Measurements from ENCODE around the gene PRKCE. TPM values are rescaled to one million over a fixed set of nuclear protein-coding genes. Genes with fewer than 3 reads are reported as not detected.

PRKCE gene
- total RNA-seq, 2 experiments from 2014 or later: 6.1 to 8.0 TPM

DNA sequence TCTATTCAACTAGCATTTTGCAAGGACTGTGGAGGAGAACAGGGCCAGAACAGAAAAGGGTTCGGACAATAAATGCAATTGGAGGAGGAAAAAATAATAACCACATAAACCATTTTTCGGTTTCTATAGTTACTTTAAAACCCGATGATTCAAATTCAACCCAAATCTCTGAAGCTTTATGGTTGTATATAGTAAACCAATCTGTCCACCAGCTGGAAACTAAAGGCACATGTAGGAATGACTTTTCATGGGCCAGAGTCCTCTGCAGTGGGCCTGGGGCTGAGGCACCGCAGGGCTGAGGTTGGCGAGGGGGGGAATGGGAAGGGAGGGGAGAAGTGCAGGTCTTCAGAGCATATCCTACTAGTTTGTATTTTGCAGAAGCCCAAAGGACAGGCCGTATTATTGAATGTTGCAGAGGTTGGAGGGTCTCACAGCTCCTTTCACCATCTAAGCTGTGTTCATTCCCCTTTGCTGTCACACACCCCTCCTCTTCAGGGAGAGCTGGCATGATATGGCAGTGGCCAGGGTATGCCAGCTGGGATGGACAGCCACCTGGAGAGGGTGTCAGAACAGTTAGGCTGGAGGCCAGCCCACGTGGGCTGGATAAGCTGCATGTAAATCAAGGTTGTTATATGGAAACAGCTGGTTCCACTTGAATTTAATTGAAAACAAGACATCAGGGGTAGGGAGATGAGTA is 267.1 kb downstream of the PRKCE start:
- no peak for DNase-seq
- Mint-ChIP-seq H3K4me1 (peaks cover 5% of the 10 kb centered on the region), H3K36me3 (no peaks in the 10 kb centered on the region), H3K4me3 (no peak overlapping the region), H3K9me3 (no peaks in the 10 kb centered on the region), H3K27ac (no peak overlapping the region), H3K27me3 (no peaks in the 10 kb centered on the region)

DNA sequence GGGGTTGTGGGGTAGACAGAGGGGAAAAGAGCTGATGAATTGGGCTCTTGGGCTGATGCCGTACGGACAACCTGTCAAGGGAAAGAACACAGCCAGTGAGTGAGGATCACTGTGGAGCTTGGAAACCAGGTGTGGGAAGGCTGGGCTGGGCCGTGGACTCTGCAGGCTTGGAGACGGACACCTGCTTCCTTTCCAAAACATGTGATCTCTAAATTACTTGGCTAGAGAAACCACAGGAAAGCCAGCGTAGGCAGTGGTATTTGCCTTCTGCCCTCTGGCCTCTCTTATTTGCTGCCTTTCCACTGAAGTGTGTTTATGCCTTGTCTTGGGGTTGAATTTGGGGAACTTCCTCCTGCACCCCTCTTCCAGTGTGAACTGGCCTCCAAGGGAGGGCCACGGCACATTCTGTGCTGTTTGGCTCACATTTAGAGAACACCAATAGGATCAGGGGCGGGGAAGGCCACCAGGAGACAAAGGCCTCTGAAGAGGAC is 267.7 kb downstream of the PRKCE start:
- no peaks in the 10 kb centered on the region for H3K9me3 Mint-ChIP-seq
- no peak overlapping the region for H3K4me3 Mint-ChIP-seq
- H3K27ac Mint-ChIP-seq: no peak overlapping the region
- DNase-seq: no peak
- H3K27me3 Mint-ChIP-seq: no peaks in the 10 kb centered on the region
- H3K36me3 Mint-ChIP-seq: no peaks in the 10 kb centered on the region
- peaks cover 5% of the 10 kb centered on the region for H3K4me1 Mint-ChIP-seq

DNA sequence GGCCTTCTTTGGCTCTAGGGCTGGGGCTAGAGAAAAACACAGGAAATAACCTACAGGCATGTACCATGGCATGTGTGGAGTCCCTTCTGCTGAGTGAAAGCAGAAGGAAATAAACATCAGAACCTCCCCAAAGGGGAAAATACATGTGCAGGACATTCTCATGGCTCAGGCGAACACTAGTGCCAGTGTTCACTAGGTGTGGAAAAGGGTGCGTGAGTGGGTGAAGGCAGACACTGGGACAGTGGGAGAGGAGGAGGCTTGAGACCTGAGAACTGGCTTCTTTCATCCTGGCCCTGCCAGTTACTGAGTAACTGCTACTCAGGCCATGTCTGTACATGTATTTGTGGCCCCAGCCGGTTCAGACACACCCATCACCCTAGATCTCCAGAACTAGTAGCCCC is 268.2 kb downstream of the PRKCE start:
- H3K27ac Mint-ChIP-seq: no peak overlapping the region
- H3K9me3 Mint-ChIP-seq: no peaks in the 10 kb centered on the region
- H3K27me3 Mint-ChIP-seq: no peaks in the 10 kb centered on the region
- peaks cover 5% of the 10 kb centered on the region for H3K4me1 Mint-ChIP-seq
- H3K4me3 Mint-ChIP-seq: no peak overlapping the region
- no peaks in the 10 kb centered on the region for H3K36me3 Mint-ChIP-seq
- no peak for DNase-seq

DNA sequence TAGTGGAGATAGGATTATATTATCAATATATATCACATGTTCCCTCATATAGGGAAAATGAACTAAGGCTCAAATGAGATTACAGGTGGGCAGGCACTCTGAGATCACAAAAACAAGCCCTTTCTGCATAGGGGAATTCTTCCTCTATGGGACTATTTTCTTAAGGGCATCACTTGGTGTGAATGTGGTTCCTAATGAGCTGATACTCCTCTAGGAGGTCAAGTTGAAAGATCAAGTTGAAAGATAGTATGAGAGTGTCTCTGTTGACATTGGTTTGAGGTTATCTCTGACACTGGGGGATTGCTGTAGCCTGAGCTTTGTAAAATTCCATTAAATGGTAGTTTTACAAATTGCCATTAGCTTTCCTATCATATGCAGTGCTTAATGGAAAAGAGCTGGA is 270.4 kb downstream of the PRKCE start:
- Mint-ChIP-seq H3K27ac (no peak overlapping the region), H3K4me1 (peaks cover 5% of the 10 kb centered on the region), H3K9me3 (no peaks in the 10 kb centered on the region), H3K4me3 (no peak overlapping the region), H3K36me3 (no peaks in the 10 kb centered on the region), H3K27me3 (no peaks in the 10 kb centered on the region)
- no peak for DNase-seq

DNA sequence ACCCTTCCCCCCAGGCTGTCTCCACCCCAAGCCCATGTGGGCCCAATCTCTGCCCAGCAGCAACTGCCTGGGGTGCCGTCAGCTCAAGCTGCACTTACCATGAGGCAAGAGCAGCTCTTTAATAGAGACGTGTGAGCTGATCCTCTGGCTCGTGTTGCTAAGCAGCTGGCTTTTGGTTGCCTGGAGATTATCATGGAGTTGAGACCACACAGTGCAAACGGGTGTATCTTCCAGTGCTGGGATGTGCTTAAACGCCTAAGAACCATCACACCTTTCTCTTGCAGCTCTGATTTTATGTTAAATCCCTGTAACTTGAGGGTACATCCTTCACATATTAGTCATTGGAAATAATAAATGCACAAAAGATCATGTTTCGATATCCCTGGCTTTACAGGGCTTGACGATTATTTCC is 271.1 kb downstream of the PRKCE start:
- Mint-ChIP-seq H3K27ac (no peak overlapping the region), H3K36me3 (no peaks in the 10 kb centered on the region), H3K4me1 (peaks cover 5% of the 10 kb centered on the region), H3K4me3 (no peak overlapping the region), H3K9me3 (no peaks in the 10 kb centered on the region), H3K27me3 (no peaks in the 10 kb centered on the region)
- DNase-seq: no peak

DNA sequence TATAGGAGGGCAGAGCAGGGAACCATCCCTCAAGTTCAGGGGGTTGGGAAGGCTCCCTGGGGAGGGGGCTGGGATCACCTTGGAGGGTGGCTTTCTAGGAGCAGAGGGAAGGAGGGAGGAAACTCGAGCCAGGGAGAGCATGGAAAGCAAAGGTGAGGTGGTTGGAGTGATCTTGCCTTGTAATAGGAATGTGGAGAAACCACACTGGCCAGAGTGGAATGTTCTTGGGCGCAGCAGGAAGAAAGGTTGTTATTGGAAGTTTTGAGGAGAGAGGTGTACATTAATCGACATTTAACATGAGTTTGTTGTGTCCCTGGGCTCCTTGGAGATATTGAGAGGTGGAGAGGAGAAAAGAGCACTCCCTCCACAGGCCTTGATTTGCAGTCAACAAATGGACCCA is 272.2 kb downstream of the PRKCE start:
- Mint-ChIP-seq H3K36me3 (no peaks in the 10 kb centered on the region), H3K4me3 (no peak overlapping the region), H3K27me3 (no peaks in the 10 kb centered on the region), H3K9me3 (no peaks in the 10 kb centered on the region), H3K4me1 (peaks cover 5% of the 10 kb centered on the region), H3K27ac (no peak overlapping the region)
- no peak for DNase-seq

DNA sequence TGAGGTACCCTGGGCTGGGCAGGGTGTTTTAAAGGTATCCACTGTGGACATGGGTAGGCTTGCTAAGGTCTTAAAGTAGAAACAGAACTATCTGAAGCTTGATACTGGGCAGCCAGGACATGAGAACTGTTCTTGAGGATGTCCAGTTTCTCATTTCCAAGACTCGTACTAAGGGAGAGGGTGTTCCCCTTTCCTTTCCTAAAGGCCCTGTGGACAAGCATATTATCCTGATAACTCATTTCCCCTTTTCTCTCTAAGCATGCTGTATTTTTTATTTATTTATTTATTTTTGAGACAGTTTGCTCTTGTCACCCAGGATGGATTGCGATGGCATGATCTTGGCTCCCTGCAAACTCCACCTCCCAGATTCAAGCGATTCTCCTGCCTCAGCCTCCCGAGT is 273.6 kb downstream of the PRKCE start:
- no peaks in the 10 kb centered on the region for H3K36me3 Mint-ChIP-seq
- H3K4me1 Mint-ChIP-seq: no peaks in the 10 kb centered on the region
- no peak overlapping the region for H3K27ac Mint-ChIP-seq
- no peaks in the 10 kb centered on the region for H3K27me3 Mint-ChIP-seq
- H3K4me3 Mint-ChIP-seq: no peak overlapping the region
- DNase-seq: no peak
- no peaks in the 10 kb centered on the region for H3K9me3 Mint-ChIP-seq

DNA sequence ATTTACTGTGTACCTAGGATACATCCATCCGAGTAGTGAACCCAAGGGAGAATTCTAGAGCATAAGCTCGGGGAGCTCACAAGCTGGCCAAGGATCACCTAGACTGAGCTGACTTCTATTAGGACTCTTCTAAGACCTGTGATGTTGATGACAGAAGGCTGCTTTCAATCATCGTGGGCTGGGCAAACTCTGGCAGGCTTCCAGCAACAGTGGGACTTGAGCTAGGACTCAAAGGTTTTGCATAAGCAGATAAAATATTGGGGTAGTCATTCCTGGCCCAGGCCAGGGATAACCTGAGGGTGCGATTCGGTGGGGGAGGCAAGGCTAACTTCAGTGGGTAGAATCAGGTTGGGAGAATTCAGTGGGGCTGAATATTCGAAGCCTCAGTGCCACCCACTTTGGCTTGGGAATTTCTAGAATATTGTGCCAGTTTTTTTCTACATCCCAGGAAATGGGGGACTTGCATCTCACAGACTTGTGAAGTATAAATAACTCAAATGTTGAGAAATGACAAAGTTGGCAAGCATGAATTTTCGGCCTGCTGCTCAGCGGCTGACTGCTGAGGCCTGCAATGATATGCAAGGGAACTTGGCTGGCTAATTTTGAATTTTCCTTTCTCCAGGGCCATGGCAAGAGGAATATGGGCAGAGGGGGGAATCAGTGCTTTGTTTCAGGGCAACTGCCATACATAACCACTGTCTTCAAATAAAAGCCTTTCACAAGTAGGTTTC is 274.3 kb downstream of the PRKCE start:
- Mint-ChIP-seq H3K27ac (no peak overlapping the region), H3K4me1 (no peaks in the 10 kb centered on the region), H3K27me3 (no peaks in the 10 kb centered on the region), H3K4me3 (no peak overlapping the region), H3K9me3 (no peaks in the 10 kb centered on the region), H3K36me3 (no peaks in the 10 kb centered on the region)
- DNase-seq: no peak

DNA sequence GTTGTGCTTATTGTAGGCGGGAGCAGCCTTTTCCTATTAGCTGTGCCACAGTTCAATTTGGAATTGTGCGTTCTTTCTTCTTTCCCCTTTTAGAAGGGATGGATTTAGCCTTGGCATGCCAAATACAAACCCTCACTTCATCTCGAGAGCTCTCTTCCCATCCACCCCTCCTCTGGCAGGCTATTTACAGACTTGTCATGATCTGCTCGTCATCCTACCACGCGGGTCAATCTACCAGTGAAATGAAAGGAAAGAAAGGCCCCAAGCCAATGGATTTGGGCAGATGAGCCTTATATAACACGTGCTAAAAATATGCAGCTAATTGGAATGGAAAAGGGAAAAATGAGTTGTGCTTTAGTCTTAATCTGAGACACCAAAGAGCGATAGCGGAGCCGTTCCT is 277.5 kb downstream of the PRKCE start:
- no peaks in the 10 kb centered on the region for H3K27me3 Mint-ChIP-seq
- H3K4me1 Mint-ChIP-seq: no peaks in the 10 kb centered on the region
- H3K27ac Mint-ChIP-seq: no peak overlapping the region
- no peaks in the 10 kb centered on the region for H3K9me3 Mint-ChIP-seq
- no peak overlapping the region for H3K4me3 Mint-ChIP-seq
- no peak for DNase-seq
- no peaks in the 10 kb centered on the region for H3K36me3 Mint-ChIP-seq

DNA sequence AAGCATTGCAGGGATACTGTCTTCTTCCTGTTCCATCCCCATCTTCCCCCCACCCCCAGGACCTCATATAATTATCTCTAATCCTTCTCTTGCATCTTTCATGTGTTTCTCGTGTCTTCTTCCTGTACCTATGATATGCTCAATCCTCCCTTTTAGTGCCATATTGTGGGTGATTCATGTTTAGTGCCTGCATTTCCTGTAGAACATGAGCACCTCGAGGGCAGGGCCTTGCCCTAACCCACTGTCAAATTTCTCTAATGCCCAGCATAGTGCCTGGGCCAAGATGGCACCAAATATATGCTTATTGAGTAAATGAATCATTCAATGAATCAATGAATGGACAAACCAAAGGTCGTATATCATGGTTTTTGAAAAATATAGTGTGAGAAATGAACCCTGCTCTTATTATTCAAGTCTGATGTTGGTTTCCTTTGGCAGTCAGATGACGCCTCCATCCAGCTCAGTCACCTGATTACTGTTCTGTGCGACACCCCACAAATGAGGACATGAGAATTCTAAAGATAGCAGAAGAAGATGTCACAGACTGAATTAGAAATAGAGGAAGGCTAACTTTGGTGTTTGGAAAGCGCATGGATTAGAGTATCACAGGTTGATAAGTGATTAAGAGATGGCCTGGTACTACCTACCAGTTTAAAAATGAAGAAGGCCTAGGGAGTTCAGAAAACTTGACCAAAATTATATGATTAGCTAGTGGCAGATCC is 278.4 kb downstream of the PRKCE start:
- H3K27ac Mint-ChIP-seq: no peak overlapping the region

DNA sequence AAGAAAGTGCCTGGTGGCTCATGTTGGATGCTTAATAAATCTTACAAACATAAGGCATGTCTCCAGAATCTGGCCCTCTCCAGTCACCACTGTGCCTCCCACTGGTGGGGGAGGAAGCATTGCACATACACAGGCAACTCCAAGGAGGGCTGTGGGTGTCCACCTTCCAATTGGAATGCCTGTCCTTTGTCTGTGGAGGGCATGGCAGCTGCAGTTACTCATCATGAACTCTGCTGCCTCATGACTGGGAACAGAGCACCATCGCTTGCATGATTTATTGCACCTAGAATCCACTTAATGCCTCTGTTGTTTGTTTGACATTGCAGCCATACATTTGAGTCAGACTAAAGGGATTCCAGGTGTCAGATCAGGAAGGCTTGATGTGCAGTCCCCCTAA is 278.9 kb downstream of the PRKCE start:
- H3K4me3 Mint-ChIP-seq: no peak overlapping the region
- no peak for DNase-seq
- H3K27me3 Mint-ChIP-seq: no peaks in the 10 kb centered on the region
- H3K27ac Mint-ChIP-seq: no peak overlapping the region
- no peaks in the 10 kb centered on the region for H3K36me3 Mint-ChIP-seq
- H3K9me3 Mint-ChIP-seq: no peaks in the 10 kb centered on the region
- no peaks in the 10 kb centered on the region for H3K4me1 Mint-ChIP-seq

More for the DNA sequence above, 278.4 kb downstream of the PRKCE start:
- H3K27me3 Mint-ChIP-seq: no peaks in the 10 kb centered on the region
- H3K4me1 Mint-ChIP-seq: no peaks in the 10 kb centered on the region
- no peaks in the 10 kb centered on the region for H3K9me3 Mint-ChIP-seq
- no peak for DNase-seq
- no peak overlapping the region for H3K4me3 Mint-ChIP-seq
- no peaks in the 10 kb centered on the region for H3K36me3 Mint-ChIP-seq

DNA sequence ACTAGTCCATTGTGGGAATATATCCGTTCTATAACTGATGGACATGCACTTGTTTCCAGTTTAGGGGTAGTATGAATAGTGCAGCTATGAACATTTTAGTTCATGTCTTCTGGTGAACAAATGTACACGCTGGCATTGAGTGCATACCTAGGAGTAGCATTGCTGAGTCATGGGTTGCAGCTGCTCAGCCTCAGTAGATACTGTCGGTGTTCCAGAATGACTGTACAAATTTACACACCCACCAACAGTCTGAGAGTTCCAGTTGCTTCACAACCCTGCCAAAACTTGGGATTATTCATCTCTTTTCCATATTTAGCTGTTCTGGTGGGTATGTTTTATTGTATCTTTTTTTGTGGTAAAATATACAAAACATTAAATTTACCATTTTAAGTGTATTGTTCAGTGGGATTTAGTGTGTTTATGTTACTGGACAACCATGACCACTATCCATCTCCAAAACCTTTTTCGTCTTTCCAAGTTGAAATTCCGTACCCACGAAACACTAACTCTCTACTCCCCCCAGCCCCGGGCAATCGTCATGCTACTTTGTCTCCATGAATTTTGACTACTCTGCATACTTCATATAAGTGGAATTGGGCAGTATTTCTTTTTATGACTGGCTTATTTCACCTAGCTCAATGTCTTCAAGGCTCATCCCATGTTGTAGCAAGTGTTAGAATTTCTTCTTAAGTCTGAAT is 281.0 kb downstream of the PRKCE start:
- H3K27ac Mint-ChIP-seq: no peak overlapping the region
- H3K9me3 Mint-ChIP-seq: no peaks in the 10 kb centered on the region
- no peak for DNase-seq
- peaks cover 3% of the 10 kb centered on the region for H3K4me1 Mint-ChIP-seq
- H3K27me3 Mint-ChIP-seq: no peaks in the 10 kb centered on the region
- no peaks in the 10 kb centered on the region for H3K36me3 Mint-ChIP-seq
- H3K4me3 Mint-ChIP-seq: no peak overlapping the region

DNA sequence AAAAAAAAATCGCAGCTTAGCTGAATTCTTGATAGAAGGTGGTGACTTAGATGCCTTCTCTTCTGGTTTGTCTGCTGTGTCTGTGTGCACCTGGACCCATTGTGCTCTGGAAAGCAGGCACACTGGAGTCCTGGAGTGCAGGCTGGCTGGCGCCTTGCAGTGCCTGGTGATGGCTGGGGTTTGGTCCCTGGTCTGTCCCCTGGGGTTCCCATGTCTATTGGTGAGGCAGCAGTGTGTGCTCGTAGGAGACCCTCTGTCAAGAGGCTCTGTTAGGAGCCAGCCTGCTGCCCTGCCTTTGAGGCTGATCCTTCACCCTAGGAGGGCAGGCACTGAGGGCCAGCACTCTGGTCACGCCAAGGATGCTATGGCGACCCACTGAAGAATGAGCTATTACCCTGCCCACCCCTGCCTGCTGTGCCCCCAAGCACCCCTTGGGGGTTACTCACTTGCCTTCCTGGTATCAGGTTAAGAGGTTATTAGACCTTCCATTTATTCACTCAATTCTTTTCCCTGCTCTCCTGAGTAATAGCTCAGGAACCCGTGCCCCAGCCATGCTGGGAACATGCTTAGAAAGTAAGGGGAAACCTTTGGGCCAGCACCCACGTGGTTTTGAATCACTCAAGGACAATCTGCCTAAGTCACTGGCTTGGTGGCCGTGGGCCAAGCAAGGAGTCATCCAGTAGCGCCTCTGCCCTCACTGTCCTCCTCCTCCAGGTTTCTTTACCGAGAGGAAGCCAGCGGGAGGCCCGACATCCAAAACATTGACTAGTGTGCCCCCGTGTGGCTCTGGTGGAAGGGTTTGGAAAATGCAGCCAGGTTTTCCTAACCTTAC is 284.5 kb downstream of the PRKCE start:
- DNase-seq: peak; percentile 40
- Mint-ChIP-seq H3K9me3 (no peaks in the 10 kb centered on the region), H3K27ac (no peak overlapping the region), H3K36me3 (no peaks in the 10 kb centered on the region), H3K27me3 (no peaks in the 10 kb centered on the region), H3K4me3 (no peak overlapping the region), H3K4me1 (peaks cover 3% of the 10 kb centered on the region)

DNA sequence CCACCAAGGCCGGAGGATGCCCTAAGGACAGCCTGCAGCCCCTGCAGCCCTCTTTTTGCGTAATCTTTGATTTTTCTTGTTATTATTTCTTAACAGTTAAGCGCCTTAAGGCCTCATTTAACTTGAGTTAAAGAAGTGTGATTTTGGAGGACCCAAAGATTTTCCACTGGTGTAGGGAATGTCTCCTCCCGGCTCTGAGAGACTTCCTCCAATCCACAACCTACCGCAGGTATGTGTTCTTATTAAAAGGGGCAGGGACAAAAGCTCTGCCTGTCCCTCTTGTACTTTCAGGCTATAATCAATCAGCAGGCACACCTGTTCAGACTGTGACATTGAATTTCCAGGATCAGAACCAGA is 285.1 kb downstream of the PRKCE start:
- Mint-ChIP-seq H3K4me3 (no peak overlapping the region), H3K9me3 (no peaks in the 10 kb centered on the region), H3K4me1 (peaks cover 3% of the 10 kb centered on the region), H3K27me3 (no peaks in the 10 kb centered on the region), H3K27ac (no peak overlapping the region), H3K36me3 (no peaks in the 10 kb centered on the region)
- DNase-seq: no peak

Data from activated naive CD8-positive, alpha-beta T cell treated with anti-CD3 and anti-CD28 coated beads for 36 hours (primary cell).